Panc1 (cell line): Measurements from ENCODE around the gene ADNP. TPM values are rescaled to one million over a fixed set of nuclear protein-coding genes. Genes with fewer than 3 reads are reported as not detected.

Experiments used
- ATAC-seq: fragments of 200-7000 bp; cut with Tn5 transposase; 2 replicates; pipeline ENCODE4 v1.9.1; 2020; ENCODE audit warnings: mild to moderate bottlenecking, moderate library complexity
- BruUV-seq: library from RNA; stranded (reverse); fragments of 400-500 nt; replicated peaks from 2 replicates; lab custom pipeline; 2021; lab: Mats Ljungman, UMichigan
- CTCF ChIA-PET: fragments of 300-600 bp; sonication (Branson Sonifier 250); formaldehyde crosslinking; loops from one replicate; lab custom pipeline; 2022; ENCODE audit warnings: antibody characterized with exemption; lab: Charles Lee
- POLR2A ChIA-PET: fragments of 300-600 bp; sonication (Branson Sonifier 250); formaldehyde crosslinking; loops from one replicate; lab custom pipeline; 2022; ENCODE audit warnings: antibody characterized with exemption; lab: Charles Lee
- DNase-seq: peaks from one replicate; pipeline ENCODE4 v3.0.0-alpha.2; 2010; ENCODE audit warnings: low read depth, low spot score
- H3K27ac ChIP-seq: 2 replicates; pipeline ENCODE4 v1.5.1; 2011; ENCODE audit warnings: mild to moderate bottlenecking, low read length, inconsistent platforms
- H3K27me3 ChIP-seq: fragments of 200-500 bp; sonication (Bioruptor generic); 2 replicates; pipeline ENCODE4 v1.6.0; 2014; ENCODE audit warnings: low read length, inconsistent platforms; ENCODE audit not compliant: control insufficient read depth, insufficient read depth
- H3K36me3 ChIP-seq: fragments of 200-500 bp; sonication (Bioruptor generic); 2 replicates; pipeline ENCODE4 v1.5.1; 2014; ENCODE audit warnings: inconsistent platforms, mild to moderate bottlenecking, low read length, moderate library complexity; ENCODE audit not compliant: control insufficient read depth, insufficient read depth
- H3K4me1 ChIP-seq: 2 replicates; pipeline ENCODE4 v1.5.1; 2011; ENCODE audit warnings: inconsistent platforms, mild to moderate bottlenecking, low read length, moderate library complexity; ENCODE audit not compliant: control insufficient read depth, insufficient read depth
- H3K4me3 ChIP-seq, 2 experiments: 2 replicates each; pipeline ENCODE4 v1.5.1; 2011 to 2012; ENCODE audit warnings: low read depth in 2 of 2, low read length in 2 of 2, mild to moderate bottlenecking in 2 of 2, inconsistent platforms in 1 of 2, moderate library complexity in 1 of 2
- H3K9me3 ChIP-seq: fragments of 200-500 bp; sonication (Bioruptor generic); 2 replicates; pipeline ENCODE4 v1.5.1; 2014; ENCODE audit warnings: low read depth, mild to moderate bottlenecking, inconsistent platforms, low read length, moderate library complexity; ENCODE audit not compliant: control insufficient read depth, insufficient read depth
- POLR2AphosphoS5 ChIP-seq: IDR thresholded peaks from 2 replicates; pipeline ENCODE4 v1.6.1; 2012; ENCODE audit warnings: mild to moderate bottlenecking, low read depth, low read length, moderate library complexity
- REST ChIP-seq, 2 experiments: IDR thresholded peaks; 2 replicates each; pipeline ENCODE4 v1.6.1; 2011 to 2012; ENCODE audit warnings: low read depth in 2 of 2, control low read depth in 1 of 2, low read length in 1 of 2, mild to moderate bottlenecking in 1 of 2, moderate library complexity in 1 of 2; ENCODE audit not compliant: insufficient read depth in 1 of 2
- SIN3A ChIP-seq: IDR thresholded peaks from 2 replicates; pipeline ENCODE4 v1.6.1; 2012; ENCODE audit warnings: low read depth, mild to moderate bottlenecking, low read length, moderate library complexity, borderline replicate concordance; ENCODE audit not compliant: insufficient read depth
- TCF7L2 ChIP-seq: IDR thresholded peaks from 2 replicates; pipeline ENCODE4 v1.6.1; 2011; ENCODE audit warnings: mild to moderate bottlenecking, low read depth, low read length, inconsistent platforms
- in situ Hi-C: cut with HindIII; loops from 2 replicates; pipeline ENCODE4 v1.10.0; 2016; ENCODE audit warnings: low sequenced_read_pairs, low pct_unique_long_range_greater_than_20kb
- intact Hi-C: fragments of 100-400 bp; cut with micrococcal nuclease; formaldehyde crosslinking; loops from one replicate; pipeline ENCODE4 v1.10.0; 2022; ENCODE audit not compliant: unreplicated experiment
- total RNA-seq: library from RNA; stranded (reverse); gene quantifications from one replicate; pipeline ENCODE4 v1.2.1, GENCODE V29; 2021; ENCODE audit not compliant: unreplicated experiment
- TF ChIP-seq, protein P1 (sequence below): fragments of 450-650 bp; IDR thresholded peaks from 2 replicates; pipeline ENCODE4 v1.5.1; 2017; ENCODE audit warnings: mild to moderate bottlenecking

Gene ADNP
- total RNA-seq, 1 experiment from 2014 or later: 65.1 TPM

- no peak for ATAC-seq
- no TSS peak for BruUV-seq
- no peaks in the 10 kb centered on the region for H3K9me3 ChIP-seq
Observed at GRCh38 chr20:50867805-50868204, 63.4 kb downstream of the ADNP start.

DNA sequence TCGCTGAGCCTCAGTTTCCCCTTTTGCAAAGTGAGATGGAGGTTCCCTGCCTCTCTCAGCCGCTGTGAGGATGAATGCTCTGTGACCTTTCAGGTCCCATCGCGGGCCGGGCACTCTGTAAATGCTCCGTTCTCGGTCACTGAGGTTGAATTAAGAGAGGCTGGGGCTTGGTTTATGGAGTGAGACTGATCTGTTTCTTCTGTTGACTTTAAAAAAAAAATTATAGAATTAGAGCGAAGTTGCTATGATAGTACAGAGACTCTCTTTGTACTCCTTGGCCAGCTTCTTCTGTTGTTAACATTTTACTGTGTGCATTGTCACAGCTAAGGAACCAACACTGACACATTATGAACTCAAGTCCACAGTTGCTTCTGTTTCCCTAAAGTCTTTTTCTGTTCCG lies 64.4 kb downstream of the ADNP start:
- no peak for DNase-seq
- ChIA-PET POLR2A (no interaction called here), CTCF (no interaction called here)
- in situ Hi-C loops (no loop called here), intact Hi-C loops (no loop called here)
- Histone ChIP-seq H3K9me3 (no peaks in the 10 kb centered on the region), H3K36me3 (no peaks in the 10 kb centered on the region), H3K27ac (no peak overlapping the region), H3K4me3 (no peak overlapping the region), H3K27me3 (no peaks in the 10 kb centered on the region), H3K4me1 (no peaks in the 10 kb centered on the region)
- no peak for ATAC-seq
- no TSS peak for BruUV-seq
- no peak for TF ChIP-seq REST (IDR thresholded peaks at IDR 0.05; ENCODE audit: insufficient read depth in 1 of 2, low read depth in 2 of 2, low read length in 1 of 2)

More at GRCh38 chr20:50867805-50868204, 63.4 kb downstream of the ADNP start:
- DNase-seq: no peak
- POLR2A ChIA-PET: no interaction called here
- in situ Hi-C loops: no loop called here
- Histone ChIP-seq H3K4me1 (no peaks in the 10 kb centered on the region), H3K36me3 (no peaks in the 10 kb centered on the region), H3K27me3 (no peaks in the 10 kb centered on the region), H3K27ac (no peak overlapping the region), H3K4me3 (no peak overlapping the region)
- CTCF ChIA-PET: no interaction called here
- TF ChIP-seq POLR2AphosphoS5 (no peak), TCF7L2 (no peak), REST (IDR thresholded peaks at IDR 0.05; ENCODE audit: insufficient read depth in 1 of 2, low read depth in 2 of 2, low read length in 1 of 2) (no peak), SIN3A (no peak)
- TF ChIP-seq, protein P1, sequence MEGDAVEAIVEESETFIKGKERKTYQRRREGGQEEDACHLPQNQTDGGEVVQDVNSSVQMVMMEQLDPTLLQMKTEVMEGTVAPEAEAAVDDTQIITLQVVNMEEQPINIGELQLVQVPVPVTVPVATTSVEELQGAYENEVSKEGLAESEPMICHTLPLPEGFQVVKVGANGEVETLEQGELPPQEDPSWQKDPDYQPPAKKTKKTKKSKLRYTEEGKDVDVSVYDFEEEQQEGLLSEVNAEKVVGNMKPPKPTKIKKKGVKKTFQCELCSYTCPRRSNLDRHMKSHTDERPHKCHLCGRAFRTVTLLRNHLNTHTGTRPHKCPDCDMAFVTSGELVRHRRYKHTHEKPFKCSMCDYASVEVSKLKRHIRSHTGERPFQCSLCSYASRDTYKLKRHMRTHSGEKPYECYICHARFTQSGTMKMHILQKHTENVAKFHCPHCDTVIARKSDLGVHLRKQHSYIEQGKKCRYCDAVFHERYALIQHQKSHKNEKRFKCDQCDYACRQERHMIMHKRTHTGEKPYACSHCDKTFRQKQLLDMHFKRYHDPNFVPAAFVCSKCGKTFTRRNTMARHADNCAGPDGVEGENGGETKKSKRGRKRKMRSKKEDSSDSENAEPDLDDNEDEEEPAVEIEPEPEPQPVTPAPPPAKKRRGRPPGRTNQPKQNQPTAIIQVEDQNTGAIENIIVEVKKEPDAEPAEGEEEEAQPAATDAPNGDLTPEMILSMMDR: no peak
- intact Hi-C loops: no loop called here
